GM12878 (cell line): ENCODE results near the gene MAGEA10. TPM values are rescaled to one million over a fixed set of nuclear protein-coding genes. Genes with fewer than 3 reads are reported as not detected.

Experiments
- polyA plus RNA-seq, 11 experiments: library from polyadenylated mRNA; depleted of rRNA in 4 of 11; unstranded in 6 of 11; stranded (reverse) in 5 of 11; fragments of >200 nt; fragmentation: Nextera tagmentation in 4 of 11; fragmentation: Illumina TruSeq in 1 of 11; extraction: Ambion mirVana in 4 of 11; extraction: Trizol in 1 of 11; gene quantifications; 1 replicate in 1 of 11; 2 replicates in 10 of 11; pipeline versions ENCODE4 v1.2.1 to v1.2.3, GENCODE V29; 2011 to 2016; ENCODE audit warnings: inconsistent platforms in 2 of 11, missing spikeins in 2 of 11, low read depth in 1 of 11
- total RNA-seq, 4 experiments: library from RNA; depleted of rRNA in 3 of 4; stranded (reverse); fragments of >200 nt in 3 of 4; fragmentation: Illumina TruSeq in 1 of 4; extraction: Trizol in 1 of 4; gene quantifications; 2 replicates each; pipeline versions ENCODE4 v1.2.1 to v1.2.3, GENCODE V29; 2013 to 2021

MAGEA10 gene
- total and polyA plus RNA-seq, 10 of the 15 experiments (the other 5 are each of a cell fraction or from before 2014, with no cell fraction given): not detected

Other genes starting within 250 kb of the MAGEA10 start
- not detected in 2 replicates for gene MAGEA4, start 225.7 kb downstream of the MAGEA10 start, total RNA-seq (2014; rRNA removed)
- gene MAGEA4, start 225.7 kb downstream of the MAGEA10 start, total RNA-seq (2014; rRNA removed; fragmentation: Illumina TruSeq; extraction: Trizol): not detected in 2 replicates
- not detected in 2 replicates for gene MAGEA4, start 225.7 kb downstream of the MAGEA10 start, total RNA-seq (2021)
- 0.06 TPM in 1 of 2 replicates, not detected in the other for gene MAGEA4, start 225.7 kb downstream of the MAGEA10 start, polyA plus RNA-seq (2011; rRNA removed)
- gene MAGEA4, start 225.7 kb downstream of the MAGEA10 start, polyA plus RNA-seq (2014; fragmentation: Illumina TruSeq; extraction: Trizol): not detected in 2 replicates
- not detected for gene MAGEA4, start 225.7 kb downstream of the MAGEA10 start, polyA plus RNA-seq (2014; fragmentation: Nextera tagmentation; extraction: Ambion mirVana)
- not detected in 2 replicates for gene MAGEA4, start 225.7 kb downstream of the MAGEA10 start, polyA plus RNA-seq (2014; rRNA removed)
- not detected for gene MAGEA4, start 225.7 kb downstream of the MAGEA10 start, polyA plus RNA-seq (2016; fragmentation: Nextera tagmentation; extraction: Ambion mirVana)
- not detected in 2 replicates for gene GABRE, start 163.9 kb downstream of the MAGEA10 start, total RNA-seq (2014; rRNA removed)
- not detected in 2 replicates for gene GABRE, start 163.9 kb downstream of the MAGEA10 start, total RNA-seq (2014; rRNA removed; fragmentation: Illumina TruSeq; extraction: Trizol)
- gene GABRE, start 163.9 kb downstream of the MAGEA10 start, total RNA-seq (2021): 0.11 and 0.15 TPM in 2 replicates
- gene GABRE, start 163.9 kb downstream of the MAGEA10 start, polyA plus RNA-seq (2011; rRNA removed): 0.10 TPM in 1 of 2 replicates, not detected in the other
- gene GABRE, start 163.9 kb downstream of the MAGEA10 start, polyA plus RNA-seq (2014; fragmentation: Illumina TruSeq; extraction: Trizol): 0.01 TPM in 1 of 2 replicates, not detected in the other
- not detected for gene GABRE, start 163.9 kb downstream of the MAGEA10 start, polyA plus RNA-seq (2014; fragmentation: Nextera tagmentation; extraction: Ambion mirVana)
- gene GABRE, start 163.9 kb downstream of the MAGEA10 start, polyA plus RNA-seq (2014; rRNA removed): 0.10 TPM in 1 of 2 replicates, not detected in the other
- not detected for gene GABRE, start 163.9 kb downstream of the MAGEA10 start, polyA plus RNA-seq (2016; fragmentation: Nextera tagmentation; extraction: Ambion mirVana)